Esophagus muscularis mucosa (tissue), 4 donors: Measurements from ENCODE around the gene CFB.
"Not testable (repeated sequence)": the region's sequence is repeated elsewhere in the genome, so short reads cannot be mapped to it uniquely, and the experiment has no call there.

Experiments
- EP300 ChIP-seq: sonication (generic); formaldehyde crosslinking; IDR thresholded peaks from one replicate; pipeline ENCODE4 v1.6.1; 2017; ENCODE audit warnings: antibody characterized with exemption
- POLR2A ChIP-seq: fragments of 450-650 bp; IDR thresholded peaks from one replicate; pipeline ENCODE4 v1.6.1; 2017; ENCODE audit warnings: antibody characterized with exemption, moderate library complexity, mild to moderate bottlenecking, low read depth
- POLR2AphosphoS5 ChIP-seq, 2 donors: sonication (generic); formaldehyde crosslinking; IDR thresholded peaks; one replicate each; pipeline ENCODE4 v1.6.1; 2017; ENCODE audit warnings: antibody characterized with exemption in 2 of 2
- TF ChIP-seq, protein P1 (sequence below), 3 experiments: fragments of 200-600 bp in 2 of 3; fragments of 450-650 bp in 1 of 3; sonication (generic) in 2 of 3; IDR thresholded peaks; one replicate each; pipeline ENCODE4 v1.5.1; 2017 to 2019; ENCODE audit warnings: antibody characterized with exemption in 3 of 3, mild to moderate bottlenecking in 2 of 3, moderate library complexity in 1 of 3

DNA sequence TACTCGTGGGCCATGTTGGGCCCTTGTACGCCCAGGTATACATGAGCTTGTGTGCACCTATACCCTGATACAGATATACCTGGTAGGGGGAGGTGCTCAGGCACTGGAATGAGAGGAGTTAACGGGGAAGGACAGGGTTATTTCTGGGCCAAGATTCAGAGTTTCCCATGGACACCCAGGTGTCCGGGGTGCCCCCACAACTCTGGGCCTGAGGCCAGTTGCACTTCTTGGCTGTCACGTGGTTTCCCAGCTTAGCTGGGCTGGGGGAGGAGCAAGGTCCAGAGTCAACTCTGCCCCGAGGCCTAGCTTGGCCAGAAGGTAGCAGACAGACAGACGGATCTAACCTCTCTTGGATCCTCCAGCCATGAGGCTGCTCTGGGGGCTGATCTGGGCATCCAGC is 35.8 kb downstream of the CFB start, which contains the start of gene C4A:
- TF ChIP-seq, protein P1, sequence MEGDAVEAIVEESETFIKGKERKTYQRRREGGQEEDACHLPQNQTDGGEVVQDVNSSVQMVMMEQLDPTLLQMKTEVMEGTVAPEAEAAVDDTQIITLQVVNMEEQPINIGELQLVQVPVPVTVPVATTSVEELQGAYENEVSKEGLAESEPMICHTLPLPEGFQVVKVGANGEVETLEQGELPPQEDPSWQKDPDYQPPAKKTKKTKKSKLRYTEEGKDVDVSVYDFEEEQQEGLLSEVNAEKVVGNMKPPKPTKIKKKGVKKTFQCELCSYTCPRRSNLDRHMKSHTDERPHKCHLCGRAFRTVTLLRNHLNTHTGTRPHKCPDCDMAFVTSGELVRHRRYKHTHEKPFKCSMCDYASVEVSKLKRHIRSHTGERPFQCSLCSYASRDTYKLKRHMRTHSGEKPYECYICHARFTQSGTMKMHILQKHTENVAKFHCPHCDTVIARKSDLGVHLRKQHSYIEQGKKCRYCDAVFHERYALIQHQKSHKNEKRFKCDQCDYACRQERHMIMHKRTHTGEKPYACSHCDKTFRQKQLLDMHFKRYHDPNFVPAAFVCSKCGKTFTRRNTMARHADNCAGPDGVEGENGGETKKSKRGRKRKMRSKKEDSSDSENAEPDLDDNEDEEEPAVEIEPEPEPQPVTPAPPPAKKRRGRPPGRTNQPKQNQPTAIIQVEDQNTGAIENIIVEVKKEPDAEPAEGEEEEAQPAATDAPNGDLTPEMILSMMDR (IDR thresholded peaks at IDR 0.05): not testable (repeated sequence)
- not testable (repeated sequence) for TF ChIP-seq POLR2A; POLR2AphosphoS5 (IDR thresholded peaks at IDR 0.05); EP300
